ENCODE data around the gene ADAMTS17.

ADAMTS17 gene

DNA sequence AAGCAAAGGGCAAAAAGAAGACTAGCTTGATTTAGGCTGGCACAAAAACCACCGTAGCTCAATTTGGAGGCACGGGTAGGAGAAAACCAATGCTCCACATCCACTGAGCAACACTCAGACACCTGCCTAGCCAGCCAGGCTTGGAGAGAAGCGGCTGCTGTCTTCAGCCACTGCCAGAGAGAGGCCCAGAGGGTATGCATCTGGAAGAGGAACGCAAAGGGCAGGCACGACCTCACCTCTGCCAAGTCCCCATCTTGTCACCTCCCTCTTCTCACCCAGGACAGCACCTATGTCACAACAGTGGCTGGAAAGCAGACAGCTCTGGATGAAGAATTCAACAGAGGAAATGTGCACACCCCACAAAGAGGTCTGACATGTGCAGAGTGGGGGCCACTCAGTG is 93.5 kb downstream of the ADAMTS17 start:
- DNase-seq (ENCODE audit: low spot score): no peak

- DNase-seq (ENCODE audit: low spot score): no peak
Measured at GRCh38 chr15:100247228-100248225, 94.2 kb downstream of the ADAMTS17 start.

GRCh38 chr15:100245855-100246254 is 95.9 kb downstream of the ADAMTS17 start:
- DNase-seq (ENCODE audit: low spot score): no peak

DNA sequence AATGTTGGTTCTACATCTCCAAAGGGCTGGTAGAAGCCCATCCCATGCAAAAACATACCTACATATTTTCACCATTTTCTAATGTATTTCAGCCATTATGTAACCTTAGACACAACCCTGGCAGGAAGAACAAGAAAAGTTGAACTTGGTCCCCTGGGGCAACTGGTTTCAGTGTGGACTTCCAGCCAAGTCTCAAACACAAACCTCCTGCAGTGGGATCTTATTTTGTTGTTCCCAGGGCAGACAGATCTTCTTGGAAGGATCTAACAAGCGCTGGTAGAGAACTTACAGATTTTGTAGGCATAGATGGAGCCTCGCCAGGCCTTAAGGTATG is 96.3 kb downstream of the ADAMTS17 start:
- DNase-seq (ENCODE audit: low spot score): no peak

DNA sequence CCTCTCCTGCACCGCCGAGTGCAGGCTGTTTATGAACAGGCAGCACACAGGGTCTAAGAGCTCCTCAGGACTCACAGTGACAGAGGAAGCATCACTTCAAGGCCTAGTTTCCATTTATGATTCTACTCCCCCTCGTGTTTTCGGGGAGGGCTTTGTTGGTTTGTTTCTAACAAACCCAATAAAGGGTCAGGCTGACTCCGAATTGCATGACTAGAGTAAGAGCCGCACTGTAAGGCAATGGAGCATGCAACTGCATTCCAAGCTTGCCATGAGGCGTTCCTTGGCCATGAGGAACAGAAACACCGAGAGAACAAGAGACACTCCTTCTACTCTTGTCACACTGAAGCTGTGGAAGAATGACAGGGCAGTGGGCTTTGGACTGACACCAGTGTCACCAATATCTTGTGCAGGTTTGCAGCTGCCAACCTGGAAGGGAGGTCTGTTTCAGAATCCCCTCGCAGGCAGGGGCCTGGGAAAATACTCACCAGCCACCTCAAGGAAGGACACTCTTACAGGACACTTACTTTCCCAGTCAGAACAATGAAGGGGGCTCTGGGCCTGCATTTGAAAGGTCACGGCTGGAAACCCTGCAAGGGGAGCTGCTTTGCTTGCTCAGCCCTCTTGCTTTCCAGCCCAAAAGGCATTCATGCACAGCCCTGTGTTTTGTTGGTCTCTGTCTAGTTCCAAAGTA is 96.8 kb downstream of the ADAMTS17 start:
- DNase-seq (ENCODE audit: low spot score): no peak

DNA sequence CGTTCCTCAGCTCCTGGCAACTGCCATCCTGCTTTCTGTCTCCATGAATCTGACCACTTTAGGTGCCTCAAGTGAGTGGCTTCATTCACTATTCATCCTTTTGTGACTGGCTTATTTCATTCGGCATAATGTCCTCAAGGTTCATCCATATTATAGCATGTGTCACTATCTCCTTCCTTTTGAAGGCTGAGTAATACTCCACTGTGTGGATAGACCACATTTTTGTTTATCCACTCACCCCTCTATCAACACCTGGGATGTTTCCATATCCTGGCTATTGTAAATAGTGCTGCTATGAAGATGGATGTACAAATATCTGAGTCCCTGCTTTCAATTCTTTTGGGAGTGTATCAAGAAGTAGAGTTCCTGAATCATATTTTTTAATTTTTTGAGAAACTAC is 98.8 kb downstream of the ADAMTS17 start:
- no peak for DNase-seq (ENCODE audit: low spot score)

GRCh38 chr15:100241572-100242482 is 99.9 kb downstream of the ADAMTS17 start:
- DNase-seq (ENCODE audit: low spot score): peak; percentile 40

DNA sequence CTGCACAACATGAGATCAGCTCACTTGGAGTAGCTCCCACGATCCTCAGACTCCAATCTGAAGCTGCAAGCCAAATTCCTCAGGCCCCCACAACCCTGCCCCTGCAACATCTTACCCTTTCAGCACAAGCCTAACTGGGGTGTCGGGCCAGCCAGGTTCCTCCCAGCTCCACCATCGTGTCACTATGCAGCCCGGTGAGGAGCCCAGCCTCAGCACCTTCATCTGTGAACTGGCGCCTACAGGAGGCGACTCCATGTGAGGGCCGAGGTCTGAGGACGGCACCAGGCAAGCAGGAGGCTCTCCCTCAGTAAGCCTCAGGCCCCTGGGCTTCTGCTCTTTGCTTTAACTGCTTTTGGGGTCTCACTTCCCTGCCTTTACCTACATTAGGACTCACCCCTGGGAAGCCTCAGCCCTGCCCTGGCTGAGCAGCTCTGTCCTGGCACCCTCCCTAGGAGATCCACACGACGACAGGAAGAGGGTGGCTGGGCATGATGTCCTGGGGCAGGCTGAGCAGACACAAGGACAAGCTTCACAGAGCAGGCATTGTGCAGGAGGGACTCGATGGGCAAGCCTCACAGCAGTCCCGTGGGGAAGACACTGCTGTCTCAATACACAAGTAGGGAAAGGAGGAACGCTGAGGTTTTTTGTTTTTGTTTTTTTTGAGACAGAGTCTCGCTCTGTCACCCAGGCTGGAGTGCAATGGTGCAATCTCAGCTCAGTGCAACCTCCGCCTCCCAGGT is 104.6 kb downstream of the ADAMTS17 start:
- DNase-seq (ENCODE audit: low spot score): no peak

- DNase-seq (ENCODE audit: low spot score): no peak
Measured at GRCh38 chr15:100235030-100235617, 106.7 kb downstream of the ADAMTS17 start.

DNA sequence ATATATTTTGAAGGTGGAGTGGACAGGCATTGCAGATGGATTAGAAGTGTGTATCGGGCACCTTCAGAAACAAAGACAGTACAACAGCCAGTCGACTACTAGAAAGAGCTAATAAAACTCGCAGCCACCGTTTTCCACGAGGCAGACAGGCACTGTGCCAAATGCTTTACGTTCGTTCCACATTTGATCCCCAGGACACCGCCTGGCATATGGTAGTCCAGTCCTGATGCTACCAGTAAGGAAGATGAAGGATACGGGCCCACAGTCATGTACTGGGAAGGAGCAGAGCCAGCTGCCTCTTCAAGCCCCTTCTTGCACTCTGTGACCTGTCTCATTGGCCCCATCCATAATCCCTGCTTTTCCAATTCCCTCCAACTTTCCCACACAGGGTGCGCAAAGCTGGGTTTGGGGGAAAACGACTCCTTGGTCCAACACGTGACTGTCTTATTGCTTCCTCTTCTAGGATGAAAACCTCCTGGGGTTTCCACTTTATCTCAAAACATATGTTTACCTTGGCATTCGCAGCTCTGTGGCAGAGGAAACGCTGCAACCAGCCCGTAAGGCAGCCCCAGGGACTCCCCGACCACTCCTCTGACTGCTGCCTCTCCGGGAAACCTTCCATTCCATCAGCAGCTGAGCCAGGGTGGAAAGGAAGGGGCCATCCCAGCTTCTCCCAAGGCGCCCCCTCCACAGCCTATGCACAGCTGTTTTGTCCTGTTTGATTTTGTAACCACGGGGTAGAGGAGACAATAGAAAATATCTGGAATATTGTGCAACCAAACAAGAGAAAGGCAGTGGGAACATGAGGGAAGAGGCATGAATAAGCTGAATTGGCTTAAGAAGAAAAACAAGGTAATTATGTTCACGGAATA is 107.4 kb downstream of the ADAMTS17 start:
- DNase-seq (ENCODE audit: low spot score): no peak

GRCh38 chr15:100230784-100231183 is 111.0 kb downstream of the ADAMTS17 start:
- no peak for DNase-seq (ENCODE audit: low spot score)

- no peak for DNase-seq (ENCODE audit: low spot score)
Measured at GRCh38 chr15:100229181-100230163, 112.3 kb downstream of the ADAMTS17 start.

- no peak for DNase-seq (ENCODE audit: low spot score)
Measured at GRCh38 chr15:100227781-100228180, 114.0 kb downstream of the ADAMTS17 start.

DNA sequence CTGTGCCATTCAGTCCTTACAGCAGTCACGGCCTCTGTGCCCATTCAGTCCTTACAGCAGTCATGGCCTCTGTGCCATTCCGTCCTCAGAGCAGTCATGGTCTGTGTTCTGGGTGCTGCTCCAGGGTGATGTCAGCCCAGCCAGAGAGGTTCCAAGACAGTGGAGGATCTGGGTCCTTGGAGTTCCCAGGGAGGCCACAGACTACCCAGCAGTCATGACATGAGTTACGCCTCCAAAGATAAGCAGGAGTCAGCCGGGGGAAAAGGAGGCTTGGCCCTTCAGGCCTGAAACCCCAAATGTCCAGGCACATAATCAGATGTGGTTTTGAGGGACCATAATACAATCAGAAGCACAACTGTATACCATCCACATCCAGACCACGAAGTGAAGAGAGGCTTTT is 115.7 kb downstream of the ADAMTS17 start:
- DNase-seq (ENCODE audit: low spot score): no peak

- no peak for DNase-seq (ENCODE audit: low spot score)
Measured at GRCh38 chr15:100224206-100225185, 117.3 kb downstream of the ADAMTS17 start.

DNA sequence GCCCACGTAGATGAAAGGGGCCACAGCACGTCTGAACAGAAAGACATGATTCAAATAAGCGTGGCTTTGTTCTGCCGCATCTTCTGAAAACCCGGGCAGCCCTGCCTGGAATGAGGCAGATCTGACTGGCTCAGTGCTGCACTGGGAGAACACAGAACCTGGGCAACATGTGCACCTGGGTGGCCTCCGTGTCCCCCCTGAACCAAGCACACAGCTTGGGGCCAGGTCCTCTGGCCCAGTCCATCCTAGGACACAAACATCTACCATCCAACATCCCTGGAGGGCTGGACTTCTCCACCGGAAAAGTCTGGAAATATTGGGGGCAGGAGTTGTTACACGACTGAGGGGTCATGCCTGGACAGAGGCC is 119.4 kb downstream of the ADAMTS17 start:
- no peak for DNase-seq (ENCODE audit: low spot score)

- DNase-seq (ENCODE audit: low spot score): no peak
Measured at GRCh38 chr15:100221471-100222348, 120.1 kb downstream of the ADAMTS17 start.
